ENCODE results near the gene CEACAM3.

DNA sequence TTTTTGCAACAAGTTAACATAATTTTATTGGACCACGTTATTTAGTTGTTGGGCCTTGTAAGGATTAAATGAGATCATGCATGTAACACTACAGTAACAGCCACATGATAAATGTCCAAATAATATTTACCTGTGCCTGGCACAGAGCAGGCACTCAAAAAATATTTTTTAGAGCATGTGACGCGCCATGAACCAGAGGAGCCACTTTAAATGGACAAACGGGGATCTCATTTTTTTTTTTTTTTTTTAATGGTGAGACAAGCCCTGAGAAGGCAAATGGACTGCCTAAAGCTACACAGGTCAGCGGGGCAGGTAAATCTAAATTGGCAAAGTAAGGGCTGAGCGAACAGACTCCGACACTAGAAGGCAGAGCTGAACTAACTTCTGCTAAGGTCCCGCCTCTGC lies 62.8 kb downstream of the CEACAM3 start:
- no peak for TF ChIP-seq CHD7 (IDR thresholded peaks at IDR 0.05; ENCODE audit: low read depth, low read length)
- TF ChIP-seq, protein P1, sequence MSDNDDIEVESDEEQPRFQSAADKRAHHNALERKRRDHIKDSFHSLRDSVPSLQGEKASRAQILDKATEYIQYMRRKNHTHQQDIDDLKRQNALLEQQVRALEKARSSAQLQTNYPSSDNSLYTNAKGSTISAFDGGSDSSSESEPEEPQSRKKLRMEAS (CRISPR knock-in tag; IDR thresholded peaks at IDR 0.05) = no peak

Measured in K562 (cell line).